HepG2 (cell line): Measurements from ENCODE around the gene IFT52. TPM values are rescaled to one million over a fixed set of nuclear protein-coding genes. Genes with fewer than 3 reads are reported as not detected.

Experiments used
- ATAC-seq: fragments of 200-7000 bp; cut with Tn5 transposase; 3 replicates; pipeline ENCODE4 v1.9.1; 2020; ENCODE audit warnings: mild to moderate bottlenecking, moderate library complexity
- Bru-seq: library from RNA; stranded (reverse); fragments of 400-500 nt; gene quantifications from one replicate; lab custom pipeline; 2021; lab: Mats Ljungman, UMichigan
- BruChase-seq, 2 experiments: library from RNA; stranded (reverse); fragments of 400-500 nt; gene quantifications; one replicate each; lab custom pipeline; 2021; lab: Mats Ljungman, UMichigan
- BruUV-seq: library from RNA; stranded (reverse); fragments of 400-500 nt; replicated peaks from 2 replicates; lab custom pipeline; 2021; lab: Mats Ljungman, UMichigan
- CTCF ChIA-PET: fragments of 300-600 bp; formaldehyde crosslinking; extraction: SDS; loops from one replicate; lab custom pipeline; 2021; ENCODE audit warnings: low total read pairs, inconsistent platforms, low intra/inter-chr PET ratio; lab: Yijun Ruan, JAX
- POLR2A ChIA-PET: fragments of 350-600 bp; sonication (Branson Sonifier 250); formaldehyde crosslinking; loops from one replicate; lab custom pipeline; 2020; ENCODE audit warnings: antibody characterized with exemption, inconsistent platforms; lab: Yijun Ruan, JAX
- DNase-seq: peaks from one replicate; pipeline ENCODE4 v3.0.0-alpha.2; 2015; ENCODE audit warnings: low spot score
- FAIRE-seq: peaks from 3 replicates; lab custom pipeline; 2011; peaks lifted over from hg19 to GRCh38; lab: Jason Lieb, UNC
- H2AFZ ChIP-seq: one replicate; pipeline ENCODE4 v1.6.1; 2011; ENCODE audit warnings: low read length, inconsistent platforms
- H3K27ac ChIP-seq: fragments of 300-600 bp; 3 replicates; pipeline ENCODE4 v1.8.0; 2011; ENCODE audit warnings: mixed run types, mild to moderate bottlenecking, mixed read lengths, low read length, inconsistent platforms; ENCODE audit not compliant: insufficient read depth; ENCODE audit errors: extremely low read length
- H3K27me3 ChIP-seq, 2 experiments: fragments of 200-600 bp in 1 of 2; 2 replicates in 1 of 2; 3 replicates in 1 of 2; pipeline versions ENCODE4 v1.6.0 to v1.8.0; 2011; ENCODE audit warnings: low read length in 2 of 2, mild to moderate bottlenecking in 2 of 2, moderate library complexity in 2 of 2, inconsistent platforms in 1 of 2; ENCODE audit not compliant: insufficient read depth in 2 of 2, control insufficient read depth in 1 of 2
- H3K36me3 ChIP-seq, 2 experiments: fragments of 200-600 bp in 1 of 2; replicated peaks in 1 of 2; 2 replicates in 1 of 2; 3 replicates in 1 of 2; pipeline versions ENCODE4 v1.5.1 to v1.8.0; 2011; ENCODE audit warnings: low read length in 2 of 2, inconsistent platforms in 1 of 2; ENCODE audit not compliant: insufficient read depth in 2 of 2, control insufficient read depth in 1 of 2
- H3K4me1 ChIP-seq: 2 replicates; pipeline ENCODE4 v1.5.1; 2012; ENCODE audit warnings: low read length, inconsistent platforms; ENCODE audit not compliant: insufficient read depth
- H3K4me2 ChIP-seq: 2 replicates; pipeline ENCODE4 v1.6.0; 2011; ENCODE audit warnings: low read depth, low read length, inconsistent platforms
- H3K4me3 ChIP-seq, 3 experiments: fragments of 200-600 bp in 1 of 3; sonication (generic), shearing (Covaris generic) in 1 of 3; replicated peaks in 1 of 3; 2 replicates each; pipeline ENCODE4 v1.5.1; 2011 to 2016; ENCODE audit warnings: low read length in 3 of 3, inconsistent platforms in 2 of 3, low read depth in 2 of 3, mild to moderate bottlenecking in 2 of 3, control low read depth in 1 of 3, mixed read lengths in 1 of 3; ENCODE audit not compliant: insufficient read depth in 1 of 3
- H3K79me2 ChIP-seq: one replicate; pipeline ENCODE4 v1.6.1; 2011; ENCODE audit warnings: low read length, inconsistent platforms; ENCODE audit not compliant: insufficient read depth
- H3K9ac ChIP-seq: 2 replicates; pipeline ENCODE4 v1.6.0; 2011; ENCODE audit warnings: mild to moderate bottlenecking, low read depth, low read length, inconsistent platforms; ENCODE audit not compliant: insufficient read depth
- H3K9me3 ChIP-seq: 2 replicates; pipeline ENCODE4 v1.5.1; 2012; ENCODE audit warnings: mild to moderate bottlenecking, low read length
- H4K20me1 ChIP-seq: 2 replicates; pipeline ENCODE4 v1.6.0; 2011; ENCODE audit warnings: inconsistent platforms, mild to moderate bottlenecking, low read length, moderate library complexity; ENCODE audit not compliant: insufficient read depth
- JUND ChIP-seq: sonication (generic); formaldehyde crosslinking; IDR thresholded peaks from 2 replicates; pipeline ENCODE4 v1.8.0; 2022; ENCODE audit warnings: mild to moderate bottlenecking, missing genetic modification reagents
- KLF9 ChIP-seq: IDR thresholded peaks from 2 replicates; pipeline ENCODE4 v1.6.1; 2016; ENCODE audit warnings: low read depth
- MED13 ChIP-seq: sonication (generic); formaldehyde crosslinking; IDR thresholded peaks from 2 replicates; pipeline ENCODE4 v1.5.0; 2020; ENCODE audit warnings: missing genetic modification reagents
- MTA1 ChIP-seq: sonication (generic); formaldehyde crosslinking; IDR thresholded peaks from 2 replicates; pipeline ENCODE4 v1.4.0; 2020; ENCODE audit warnings: missing genetic modification reagents, mild to moderate bottlenecking, borderline replicate concordance
- PBX2 ChIP-seq: IDR thresholded peaks from 2 replicates; pipeline ENCODE4 v1.6.1; 2016; ENCODE audit warnings: control low read depth
- PTBP1 ChIP-seq: fragments of 200-400 bp; formaldehyde crosslinking; IDR thresholded peaks from 2 replicates; pipeline ENCODE4 v1.6.1; 2018; ENCODE audit warnings: low read length, low read depth; ENCODE audit not compliant: poor library complexity, severe bottlenecking
- SMARCE1 ChIP-seq: fragments of 450-650 bp; IDR thresholded peaks from 2 replicates; pipeline ENCODE4 v1.6.1; 2017; ENCODE audit warnings: borderline replicate concordance
- ZBTB2 ChIP-seq: sonication (generic); formaldehyde crosslinking; IDR thresholded peaks from 2 replicates; pipeline ENCODE4 v1.8.0; 2022; ENCODE audit warnings: low read depth, missing genetic modification reagents
- ZBTB3 ChIP-seq: sonication (generic); formaldehyde crosslinking; IDR thresholded peaks from 2 replicates; pipeline ENCODE4 v1.4.0; 2020; ENCODE audit warnings: low read depth, mild to moderate bottlenecking, moderate library complexity, missing genetic modification reagents, borderline replicate concordance
- ZBTB37 ChIP-seq: sonication (generic); formaldehyde crosslinking; IDR thresholded peaks from 2 replicates; pipeline ENCODE4 v1.4.0; 2020; ENCODE audit warnings: mild to moderate bottlenecking, missing genetic modification reagents
- ZNF619 ChIP-seq: sonication (generic); formaldehyde crosslinking; IDR thresholded peaks from 2 replicates; pipeline ENCODE4 v1.4.0; 2020; ENCODE audit warnings: mild to moderate bottlenecking, missing genetic modification reagents
- WGBS: methylation state at CpG from one replicate; pipeline ENCODE4 v1.1.6; 2017; ENCODE audit warnings: low lambda C conversion rate; 5-methylcytosine and 5-hydroxymethylcytosine counted together
- in situ Hi-C: cut with HindIII; loops from 2 replicates; pipeline ENCODE4 v1.10.0; 2017; ENCODE audit warnings: low pct_unique_long_range_greater_than_20kb; ENCODE audit not compliant: extremely low pct_ligation_motif_present
- intact Hi-C: fragments of 100-400 bp; cut with micrococcal nuclease; formaldehyde crosslinking; loops from one replicate; pipeline ENCODE4 v1.10.0; 2022; ENCODE audit not compliant: unreplicated experiment
- long read RNA-seq, 2 experiments: library from RNA in 1 of 2; library from polyadenylated mRNA in 1 of 2; stranded (forward) in 1 of 2; unstranded in 1 of 2; transcript quantifications; one replicate each; pipeline ENCODE4 v2.0.0, GENCODE V29; 2019 to 2022
- polyA minus RNA-seq, 3 experiments: library from RNA; depleted of rRNA, polyadenylated mRNA; stranded (reverse); fragments of >200 nt; gene quantifications; 2 replicates each; pipeline ENCODE4 v1.2.3, GENCODE V29; 2011; ENCODE audit warnings: low replicate concordance in 1 of 3
- polyA plus RNA-seq, 8 experiments: library from polyadenylated mRNA; depleted of rRNA in 3 of 8; stranded (reverse) in 7 of 8; unstranded in 1 of 8; fragments of >200 nt; fragmentation: Illumina TruSeq in 4 of 8; extraction: Trizol in 4 of 8; gene quantifications; 2 replicates each; pipeline versions ENCODE4 v1.2.1 to v1.2.3, GENCODE V29; 2011 to 2016; ENCODE audit warnings: low read depth in 4 of 8, missing spikeins in 1 of 8, mixed read lengths in 1 of 8; ENCODE audit not compliant: insufficient read depth in 1 of 8
- total RNA-seq, 5 experiments: library from RNA; depleted of rRNA; stranded (reverse); fragments of >200 nt; fragmentation: Illumina TruSeq; extraction: Trizol; gene quantifications; 2 replicates each; pipeline ENCODE4 v1.2.3, GENCODE V29; 2016; ENCODE audit warnings: low read depth in 1 of 5

The IFT52 gene
- total RNA-seq (2016; rRNA removed; fragmentation: Illumina TruSeq; extraction: Trizol) (64.0 and 80.6 TPM in 2 replicates), polyA plus RNA-seq (2011; rRNA removed) (36.9 and 48.0 TPM in 2 replicates), polyA minus RNA-seq (2011; rRNA and poly(A)+ RNA removed; ENCODE audit: low replicate concordance) (53.4 and 59.7 TPM in 2 replicates), Bru-seq, nascent RNA (percentile 56 among the genes with signal in this experiment), BruChase-seq, experiment 1, labeled RNA remaining after a 6-hour chase (percentile 60 among the genes with signal in this experiment), BruChase-seq, experiment 2, labeled RNA remaining after a 2-hour chase (percentile 52 among the genes with signal in this experiment)
- total RNA-seq (2016; cell fraction: cytosol; rRNA removed; fragmentation: Illumina TruSeq; extraction: Trizol; ENCODE audit: low read depth): 77.1 and 79.7 TPM in 2 replicates
- 66.3 and 80.0 TPM in 2 replicates for total RNA-seq (2016; cell fraction: insoluble cytoplasmic fraction; rRNA removed; fragmentation: Illumina TruSeq; extraction: Trizol)
- total RNA-seq (2016; cell fraction: membrane; rRNA removed; fragmentation: Illumina TruSeq; extraction: Trizol): 101 and 102 TPM in 2 replicates
- total RNA-seq (2016; cell fraction: nucleus; rRNA removed; fragmentation: Illumina TruSeq; extraction: Trizol): 36.2 and 38.4 TPM in 2 replicates
- 35.4 and 36.4 TPM in 2 replicates for polyA plus RNA-seq (2011; cell fraction: cytosol; rRNA removed)
- 22.2 and 22.4 TPM in 2 replicates for polyA plus RNA-seq (2011; cell fraction: nucleus; rRNA removed)
- 31.1 and 41.7 TPM in 2 replicates for polyA plus RNA-seq (2012)
- polyA plus RNA-seq (2016; cell fraction: cytosol; fragmentation: Illumina TruSeq; extraction: Trizol; ENCODE audit: low read depth): 83.2 and 85.7 TPM in 2 replicates
- 91.0 and 94.9 TPM in 2 replicates for polyA plus RNA-seq (2016; cell fraction: insoluble cytoplasmic fraction; fragmentation: Illumina TruSeq; extraction: Trizol; ENCODE audit: low read depth)
- polyA plus RNA-seq (2016; cell fraction: membrane; fragmentation: Illumina TruSeq; extraction: Trizol; ENCODE audit: low read depth): 85.8 and 88.2 TPM in 2 replicates
- 41.4 and 43.4 TPM in 2 replicates for polyA plus RNA-seq (2016; cell fraction: nucleus; fragmentation: Illumina TruSeq; extraction: Trizol; ENCODE audit: insufficient read depth, low read depth)
- polyA minus RNA-seq (2011; cell fraction: cytosol; rRNA and poly(A)+ RNA removed): 15.6 and 20.1 TPM in 2 replicates
- 21.4 and 26.9 TPM in 2 replicates for polyA minus RNA-seq (2011; cell fraction: nucleus; rRNA and poly(A)+ RNA removed)
- long read RNA-seq, experiment 1, transcript IFT52-202 (14 exons, 1,599 nt): minor isoform, 23 of 93 reads
- long read RNA-seq, experiment 1, transcript IFT52-201 (14 exons, 1,757 nt): major isoform, 39 of 93 reads
- long read RNA-seq, experiment 1, partial matches to known transcripts: 11 of 93 reads
- long read RNA-seq, experiment 1, other reads (novel, unspliced or antisense): 20 of 93 reads
- long read RNA-seq, experiment 2, transcript IFT52-201 (14 exons, 1,757 nt): major isoform, 16 of 63 reads
- long read RNA-seq, experiment 2, transcript IFT52-202 (14 exons, 1,599 nt): minor isoform, 13 of 63 reads
- long read RNA-seq, experiment 2, partial matches to known transcripts: 16 of 63 reads
- long read RNA-seq, experiment 2, other reads (novel, unspliced or antisense): 17 of 63 reads

GRCh38 chr20:43590392-43591303 lies at the start of gene IFT52:
TSS of gene IFT52 (plus strand) at chr20:43590937. CDS start at chr20:43594699, 3,762 bp downstream.
- Histone ChIP-seq H3K9ac (peak within 1 kb of the TSS; percentile 73), H3K27me3 (no peaks in the 10 kb centered on the region), H3K4me1 (peaks cover 32% of the 10 kb centered on the region), H4K20me1 (no peaks in the 10 kb centered on the region), H3K4me2 (peak within 1 kb of the TSS; percentile 91), H3K27ac (peak within 1 kb of the TSS; percentile 79), H3K36me3 (peaks cover 2 to 7% of the 10 kb centered on the region in 2 experiments; a peak in 4 of 5 replicates), H3K79me2 (peaks cover 10% of the 10 kb centered on the region), H3K9me3 (no peaks in the 10 kb centered on the region), H2AFZ (peak within 1 kb of the TSS; percentile 73), H3K4me3 (peak within 1 kb of the TSS; percentile 84 to 89 (median 86))
- CTCF ChIA-PET: no interaction called here
- DNase-seq (peak; percentile 93), ATAC-seq (peak; percentile 98), FAIRE-seq (peak; percentile 86)
- POLR2A ChIA-PET: interaction anchor here (0.6 to 6.7 kb wide), 30 partner anchors 9 to 539 kb away, joined by 3 to 182 read pairs (median 4); partner anchors contain the start of genes L3MBTL1, SGK2 and SRSF6
- in situ Hi-C loops: no loop called here
- intact Hi-C loops: loop anchor here (1.0 kb wide), 3 partner anchors 34 to 63 kb away; no protein-coding TSS in a partner anchor
- no TSS peak for BruUV-seq
- under 1% methylated on average over 64 of the region's 68 CpGs for WGBS
- TF ChIP-seq PBX2 (CRISPR knock-in tag) (no peak), MED13 (0 out of 2 replicates have a peak, but pooled peaks have one; percentile 69), ZBTB3 (CRISPR knock-in tag) (peak; percentile 64; the same call in 1 of the 2 replicates), JUND (CRISPR knock-in tag) (no peak), KLF9 (CRISPR knock-in tag) (peak; percentile 86; the same call in 1 of the 2 replicates), ZNF619 (CRISPR knock-in tag) (peak; percentile 72; the same call in 1 of the 2 replicates), PTBP1 (peak; percentile 31), SMARCE1 (no peak), ZBTB2 (no peak), MTA1 (CRISPR knock-in tag) (peak; percentile 91; the same call in 1 of the 2 replicates), ZBTB37 (CRISPR knock-in tag) (peak; percentile 65; the same call in 1 of the 2 replicates)
